HG03378 (cell line): ENCODE data around the gene SLIT3.
"Not testable (repeated sequence)": the region's sequence is repeated elsewhere in the genome, so short reads cannot be mapped to it uniquely, and the experiment has no call there.

Source experiments
- ATAC-seq: cut with Tn5 transposase; IDR thresholded peaks from one replicate; pipeline ENCODE4 v1.9.1; 2021; ENCODE audit warnings: mild to moderate bottlenecking, moderate library complexity; ENCODE audit not compliant: unreplicated experiment

SLIT3 gene

GRCh38 chr5:168753691-168754254 is 547.2 kb downstream of the SLIT3 start:
- no peak for ATAC-seq

- no peak for ATAC-seq
Measured at GRCh38 chr5:168752416-168753190, 548.3 kb downstream of the SLIT3 start.

GRCh38 chr5:168752012-168752411 is 548.9 kb downstream of the SLIT3 start:
- no peak for ATAC-seq

GRCh38 chr5:168750926-168751325 is 550.0 kb downstream of the SLIT3 start:
- ATAC-seq = no peak

DNA sequence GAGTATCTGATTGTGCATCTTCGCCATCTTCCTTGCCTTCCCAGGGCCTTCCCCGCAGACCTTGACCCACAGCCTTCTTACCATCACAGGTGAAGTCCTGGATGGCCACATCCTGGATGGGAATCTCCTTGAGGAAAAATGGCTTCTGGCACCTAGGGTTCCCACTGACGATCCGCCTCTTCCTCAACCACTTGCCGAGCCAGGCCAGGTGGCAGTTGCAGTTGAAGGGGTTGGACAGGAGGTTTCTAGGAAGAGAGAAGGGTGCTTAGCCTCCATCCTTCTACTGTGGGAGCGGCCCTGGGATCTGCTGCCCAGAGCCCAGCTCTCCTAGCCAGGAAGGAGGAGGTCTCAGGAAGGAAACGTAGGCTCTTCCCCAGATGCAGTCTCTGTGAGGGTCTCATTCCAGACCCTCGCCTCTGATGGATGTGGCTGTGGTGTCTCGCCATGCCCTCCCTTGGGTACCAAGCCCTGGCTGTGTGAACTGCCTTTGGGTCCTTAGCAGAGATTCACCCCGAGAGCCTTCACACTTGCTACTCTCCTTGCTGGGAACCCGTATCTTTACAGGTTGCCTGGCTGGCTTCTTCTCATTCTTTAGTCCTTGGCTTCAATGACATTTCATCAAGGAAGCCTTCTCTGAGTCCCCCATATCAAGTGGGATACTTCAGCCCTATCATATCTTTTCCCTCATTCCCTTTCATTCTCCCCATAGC is 551.4 kb downstream of the SLIT3 start:
- no peak for ATAC-seq

DNA sequence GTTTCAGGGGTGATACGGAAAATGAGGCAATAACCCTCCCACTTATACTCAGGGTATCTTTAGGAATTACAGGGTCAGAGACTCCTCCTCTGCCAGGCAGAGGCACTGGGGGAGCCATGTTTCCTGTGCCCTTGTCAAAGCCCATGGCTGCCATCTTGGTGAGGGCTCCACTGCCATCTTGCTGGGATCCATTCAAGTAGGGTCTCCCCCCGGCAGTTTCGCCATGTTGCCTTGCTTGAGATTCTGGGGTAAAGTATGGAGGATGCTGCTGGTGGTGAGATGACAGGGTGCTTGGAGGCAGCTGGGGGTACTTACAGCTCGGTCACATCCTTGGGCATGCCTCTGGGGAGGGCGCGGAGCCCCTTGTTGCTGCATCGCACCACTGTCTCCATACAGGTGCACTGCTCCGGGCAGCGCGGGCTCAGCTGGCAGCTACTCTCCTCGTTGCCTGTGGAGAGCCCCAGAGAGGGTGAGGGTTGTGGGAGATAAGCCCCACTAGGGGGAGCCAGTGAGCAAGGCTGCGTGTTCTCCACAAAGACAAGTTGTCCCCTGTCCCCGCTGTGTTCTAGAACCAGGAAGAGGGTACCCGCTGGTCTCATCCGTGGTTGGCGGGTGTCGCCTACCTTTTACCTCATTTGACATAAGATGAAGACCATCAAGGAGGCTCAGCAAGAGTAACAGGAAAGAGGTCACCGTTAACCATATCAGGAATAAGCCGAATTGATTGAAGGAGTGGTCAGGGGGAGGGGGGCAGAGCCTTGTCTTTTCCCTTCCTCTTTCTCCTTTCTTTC is 552.8 kb downstream of the SLIT3 start:
- ATAC-seq = peak; percentile 53

DNA sequence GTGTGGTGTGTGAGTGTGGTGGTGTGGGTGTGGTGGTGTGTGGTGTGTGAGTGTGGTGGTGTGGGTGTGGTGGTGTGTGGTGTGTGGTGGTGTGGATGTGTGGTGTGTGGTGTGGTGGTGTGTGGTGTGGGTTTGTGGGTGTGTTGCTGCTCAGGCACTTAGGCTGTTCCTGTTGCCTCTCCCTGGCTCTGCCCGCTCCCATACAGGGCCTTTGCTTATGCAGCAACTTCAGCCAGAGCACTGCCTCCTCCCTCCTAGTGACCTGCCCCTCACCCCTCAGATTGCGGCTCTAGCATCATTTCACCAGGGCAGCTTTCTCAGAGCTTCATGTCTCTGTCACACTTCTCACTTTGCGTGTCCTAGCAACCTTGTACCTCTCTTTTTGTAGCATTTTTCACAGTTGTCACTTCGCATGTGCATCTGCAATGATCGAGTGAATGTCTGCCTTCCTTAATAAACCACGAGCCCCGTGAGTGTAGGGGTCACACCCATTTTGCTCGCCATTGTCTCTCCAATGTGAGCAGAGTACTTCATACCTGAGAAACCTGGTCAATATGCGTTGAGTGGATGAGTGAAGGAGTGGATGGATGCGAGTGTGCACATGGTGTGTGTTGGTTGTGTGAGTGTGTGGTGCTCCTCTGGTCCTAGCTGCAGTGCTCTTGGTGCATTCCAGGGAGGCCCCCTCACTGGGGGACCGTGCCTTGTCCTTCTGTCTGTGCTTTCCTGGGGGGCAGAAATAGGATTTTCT is 553.9 kb downstream of the SLIT3 start:
- ATAC-seq = no peak

GRCh38 chr5:168746126-168746892 is 554.6 kb downstream of the SLIT3 start:
- not testable (repeated sequence) for ATAC-seq

- ATAC-seq = no peak
Measured at GRCh38 chr5:168743617-168744016, 557.3 kb downstream of the SLIT3 start.

DNA sequence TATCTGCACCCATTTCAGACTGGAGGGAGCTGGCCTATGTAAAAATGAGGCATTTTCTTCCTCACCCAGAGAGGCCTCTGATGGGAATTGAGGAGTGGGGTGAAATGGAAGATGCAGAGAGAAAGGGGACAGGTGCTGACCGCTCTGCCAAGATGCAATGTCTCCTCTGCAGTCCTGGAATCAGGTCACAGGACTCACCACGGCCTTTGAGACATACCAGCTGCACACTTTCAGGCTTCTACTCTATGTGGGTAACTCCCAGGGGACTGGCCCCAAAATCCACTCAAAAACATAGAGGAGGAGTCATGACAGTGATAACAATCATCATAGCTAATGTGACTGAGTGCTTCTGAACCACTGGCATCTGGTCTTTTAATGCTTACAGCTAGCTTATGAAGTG is 558.6 kb downstream of the SLIT3 start:
- ATAC-seq = not testable (repeated sequence)

DNA sequence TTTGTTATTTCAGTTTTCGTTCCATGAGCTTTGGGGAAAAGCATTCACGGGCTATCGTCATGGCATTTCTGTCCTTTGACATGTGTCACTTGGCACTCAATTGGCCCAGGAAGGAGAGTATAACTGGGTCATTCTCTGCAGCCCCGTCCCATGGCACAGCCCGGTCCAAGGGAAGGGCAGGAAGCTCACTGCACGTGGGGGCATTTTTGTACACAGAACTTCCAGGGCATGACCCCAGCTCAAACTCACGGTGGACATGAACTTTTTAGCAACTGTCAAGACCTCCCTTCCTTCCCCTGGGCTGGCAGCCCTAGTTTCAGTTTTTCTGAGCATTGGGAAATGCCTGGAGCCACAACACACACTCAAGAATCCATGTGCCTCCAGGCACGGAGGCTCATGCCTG is 560.1 kb downstream of the SLIT3 start:
- ATAC-seq = no peak

DNA sequence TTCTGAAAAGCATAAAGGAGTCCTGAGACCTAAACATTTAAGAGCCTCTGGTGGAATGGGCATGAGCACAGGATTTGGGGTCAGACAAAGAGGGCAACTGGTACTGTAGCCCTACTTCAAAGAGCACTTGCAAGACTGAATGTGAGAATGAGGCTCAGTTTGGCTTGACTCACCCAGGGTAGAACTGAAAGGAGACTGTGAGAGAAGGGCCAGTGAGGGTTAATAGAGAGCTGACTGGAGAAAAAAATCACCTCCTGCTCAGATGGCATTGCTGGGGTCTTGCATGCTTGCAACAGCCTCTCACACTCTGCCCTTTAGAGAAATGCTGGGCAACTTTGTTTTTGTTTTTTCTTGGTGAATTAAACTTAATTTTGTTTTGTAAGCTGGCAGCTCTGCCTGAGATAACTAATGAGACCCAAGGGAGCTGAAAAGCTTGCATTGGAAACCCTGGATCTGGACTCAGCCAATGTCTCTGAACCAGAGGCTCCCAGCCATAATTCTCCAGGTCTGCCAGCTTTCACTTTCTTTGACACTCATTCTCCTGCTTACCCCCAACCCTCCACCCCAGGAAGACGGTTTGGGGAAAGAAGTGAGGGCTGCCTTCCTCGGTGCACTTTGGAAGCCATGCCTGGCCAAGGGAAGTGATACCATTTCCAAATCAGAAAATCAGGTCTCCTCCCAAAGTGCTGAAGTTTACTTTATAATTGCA is 560.7 kb downstream of the SLIT3 start:
- ATAC-seq = no peak

- no peak for ATAC-seq
Measured at GRCh38 chr5:168737066-168737465, 563.9 kb downstream of the SLIT3 start.

DNA sequence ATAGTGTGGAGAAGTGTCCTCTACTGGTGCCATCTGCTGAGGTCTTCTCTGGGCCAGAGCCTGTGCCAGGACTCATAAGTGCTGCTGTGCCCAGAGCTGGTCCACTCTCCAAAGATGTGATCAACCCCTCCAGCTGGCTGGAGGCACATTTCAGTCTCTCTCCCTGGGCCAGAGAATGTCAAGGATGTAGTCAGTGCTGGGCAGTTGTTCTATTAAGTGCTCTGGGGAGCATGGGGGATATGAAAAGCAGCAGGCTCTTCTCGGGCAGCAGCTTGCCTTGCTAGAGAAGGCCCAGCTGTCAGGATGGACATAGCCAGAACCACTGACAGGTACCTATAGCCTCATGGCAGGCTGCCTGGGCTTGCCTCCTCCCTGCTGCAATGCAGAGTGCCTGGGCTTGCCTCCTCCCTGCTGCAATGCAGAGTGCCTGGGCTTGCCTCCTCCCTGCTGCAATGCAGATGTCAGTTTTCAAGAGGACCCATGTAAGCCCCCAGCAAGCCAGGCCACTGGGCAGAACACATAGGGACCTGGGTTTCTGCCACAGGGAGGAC is 564.6 kb downstream of the SLIT3 start:
- ATAC-seq = no peak

DNA sequence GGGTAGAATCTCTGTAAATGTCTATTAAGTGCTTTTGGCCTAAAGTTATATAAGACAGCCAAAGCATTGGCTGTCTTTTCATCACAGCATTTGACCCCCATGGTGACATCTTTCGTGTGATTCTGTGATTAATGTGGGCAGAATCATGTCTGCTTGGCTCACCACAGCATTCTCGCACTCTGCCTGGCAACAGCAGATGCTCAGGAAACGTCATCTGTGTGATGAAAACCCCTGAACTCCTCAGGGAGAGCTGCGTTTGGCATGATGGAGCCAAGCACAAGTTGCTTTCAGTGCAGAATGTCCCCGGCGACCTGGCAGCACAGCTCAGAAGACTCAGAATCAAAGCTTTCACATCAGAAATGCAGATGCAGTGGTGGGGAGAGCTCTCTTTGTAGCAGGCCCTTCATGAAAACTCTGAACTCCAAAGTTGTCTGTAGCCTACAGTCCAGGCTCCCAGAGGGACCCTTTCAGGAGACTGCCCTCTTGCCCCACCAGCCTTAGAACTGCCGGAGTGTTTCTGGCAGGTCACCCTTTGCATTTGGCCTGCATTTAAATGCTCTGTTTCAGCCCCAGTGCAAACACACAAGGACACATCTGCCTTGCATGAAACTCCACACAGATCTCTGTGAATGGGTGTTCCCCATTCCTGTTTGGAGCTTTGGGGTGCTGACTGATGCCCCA is 566.2 kb downstream of the SLIT3 start:
- ATAC-seq = peak; percentile 92

DNA sequence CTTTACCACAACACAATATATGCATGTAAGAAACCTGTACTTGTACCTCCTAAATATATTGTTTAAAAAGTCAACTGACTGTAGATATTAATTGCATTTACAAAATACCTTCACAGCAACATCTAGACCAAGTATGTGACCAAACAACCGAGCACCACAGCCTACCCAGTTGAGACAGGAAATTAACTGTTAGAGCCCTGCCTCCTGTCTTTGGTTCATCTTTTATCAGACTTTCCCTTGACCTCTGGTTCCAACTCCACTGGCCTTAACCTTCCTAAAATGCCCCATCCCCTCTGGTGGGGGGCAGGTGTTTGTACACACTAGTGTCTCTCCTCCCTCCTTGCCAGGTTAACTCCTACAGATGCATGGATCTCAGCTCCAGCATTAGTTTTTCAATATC is 566.8 kb downstream of the SLIT3 start:
- ATAC-seq = no peak

DNA sequence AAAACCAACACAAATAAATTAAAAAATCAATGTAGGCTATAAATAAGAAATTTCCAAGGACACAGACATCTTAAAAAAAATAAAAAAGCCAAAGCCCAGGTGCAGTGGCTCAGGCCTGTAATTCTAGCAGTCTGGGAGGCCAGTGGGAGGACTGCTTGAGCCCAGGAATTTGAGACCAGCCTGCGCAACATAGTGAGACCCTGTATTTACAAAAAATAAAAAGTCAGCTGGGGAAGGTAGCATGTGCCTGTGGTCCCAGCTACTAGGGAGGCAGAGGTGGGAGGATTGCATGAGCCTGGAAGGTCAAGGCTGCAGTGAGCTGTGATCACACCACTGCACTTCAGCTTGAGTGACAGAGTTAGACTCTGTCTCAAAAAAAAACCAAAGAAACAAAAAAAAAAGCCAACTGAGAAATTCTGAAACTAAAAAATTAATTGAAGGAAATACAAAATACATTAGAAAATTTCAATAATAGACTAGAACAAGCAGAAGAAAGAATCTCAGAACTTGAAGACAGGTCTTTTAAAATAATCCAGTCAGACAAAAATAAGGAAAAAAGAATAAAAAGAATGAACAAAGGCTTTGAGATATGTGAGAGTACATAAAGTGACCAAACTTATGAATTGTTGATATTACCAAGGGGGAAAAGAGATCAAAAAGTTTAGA is 572.3 kb downstream of the SLIT3 start:
- ATAC-seq = no peak

GRCh38 chr5:168727547-168727946 is 573.4 kb downstream of the SLIT3 start:
- no peak for ATAC-seq
